ENCODE measurements around the gene ASPRV1. TPM values are rescaled to one million over a fixed set of nuclear protein-coding genes. Genes with fewer than 3 reads are reported as not detected.

The ASPRV1 gene
- polyA plus RNA-seq, 1 donor (not counting 4 experiments of a cell fraction or from before 2014, with no cell fraction given) = 1.5 TPM

DNA sequence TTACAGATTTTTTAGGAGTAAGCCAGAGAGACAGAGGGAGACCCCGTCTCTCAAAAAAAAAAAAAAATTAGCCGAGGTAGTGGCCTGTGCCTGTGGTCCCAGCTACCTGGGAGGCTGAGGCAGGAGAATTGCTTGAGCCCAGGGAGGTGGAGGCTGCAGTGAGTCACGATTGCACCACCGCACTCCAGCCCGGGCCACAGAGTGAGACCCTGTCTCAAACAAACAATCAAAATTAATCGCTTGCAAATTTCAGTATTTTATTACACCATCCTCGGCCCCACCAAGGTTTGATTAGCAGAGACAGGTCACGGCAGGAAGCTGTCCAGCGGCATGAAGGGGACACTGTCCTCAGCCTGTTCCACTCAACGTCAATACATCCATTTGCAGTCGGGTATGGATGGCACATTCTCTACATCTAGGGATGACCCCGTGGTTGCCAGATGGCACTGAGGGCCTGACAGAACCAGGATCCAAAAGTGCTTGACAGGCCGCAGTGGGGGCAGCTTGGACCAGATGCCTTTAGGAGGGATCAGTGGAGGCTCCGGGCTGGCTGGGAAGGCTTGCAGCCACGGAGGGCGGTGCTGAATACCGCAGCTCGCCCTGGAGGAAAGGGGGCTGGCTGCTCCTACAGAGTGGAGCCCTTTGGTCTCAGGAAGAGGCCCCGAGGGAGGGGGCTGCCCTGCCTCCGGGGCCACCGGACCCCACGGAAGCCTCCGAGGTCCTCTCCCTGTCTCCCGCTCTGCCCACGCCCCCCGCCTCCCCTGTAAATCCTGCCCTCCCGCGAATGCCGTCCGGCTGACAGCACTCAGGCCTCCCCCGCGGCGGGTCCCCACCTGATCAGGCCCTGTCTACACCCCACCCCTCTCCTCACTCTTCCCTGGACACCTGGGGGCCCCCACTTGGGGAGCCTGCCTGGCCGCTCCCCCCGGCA is 13.1 kb downstream of the ASPRV1 start:
- no peak overlapping the region for H3K9ac ChIP-seq (ENCODE audit: control insufficient read depth, extremely low read depth, insufficient read depth, low read length)
- no peaks in the 10 kb centered on the region for H3K79me2 ChIP-seq (ENCODE audit: control insufficient read depth, insufficient read depth, low read length)
- H2AFZ ChIP-seq (ENCODE audit: control insufficient read depth, low read length) = no peak overlapping the region
- H3K27ac ChIP-seq (ENCODE audit: control insufficient read depth, insufficient read depth, low read length) = no peak overlapping the region
- TF ChIP-seq, protein P1, sequence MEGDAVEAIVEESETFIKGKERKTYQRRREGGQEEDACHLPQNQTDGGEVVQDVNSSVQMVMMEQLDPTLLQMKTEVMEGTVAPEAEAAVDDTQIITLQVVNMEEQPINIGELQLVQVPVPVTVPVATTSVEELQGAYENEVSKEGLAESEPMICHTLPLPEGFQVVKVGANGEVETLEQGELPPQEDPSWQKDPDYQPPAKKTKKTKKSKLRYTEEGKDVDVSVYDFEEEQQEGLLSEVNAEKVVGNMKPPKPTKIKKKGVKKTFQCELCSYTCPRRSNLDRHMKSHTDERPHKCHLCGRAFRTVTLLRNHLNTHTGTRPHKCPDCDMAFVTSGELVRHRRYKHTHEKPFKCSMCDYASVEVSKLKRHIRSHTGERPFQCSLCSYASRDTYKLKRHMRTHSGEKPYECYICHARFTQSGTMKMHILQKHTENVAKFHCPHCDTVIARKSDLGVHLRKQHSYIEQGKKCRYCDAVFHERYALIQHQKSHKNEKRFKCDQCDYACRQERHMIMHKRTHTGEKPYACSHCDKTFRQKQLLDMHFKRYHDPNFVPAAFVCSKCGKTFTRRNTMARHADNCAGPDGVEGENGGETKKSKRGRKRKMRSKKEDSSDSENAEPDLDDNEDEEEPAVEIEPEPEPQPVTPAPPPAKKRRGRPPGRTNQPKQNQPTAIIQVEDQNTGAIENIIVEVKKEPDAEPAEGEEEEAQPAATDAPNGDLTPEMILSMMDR (optimal IDR thresholded peaks at IDR 0.05 in 1 of 3, IDR thresholded peaks at IDR 0.05 in 1 of 3, conservative IDR thresholded peaks at IDR 0.05 in 1 of 3; ENCODE audit: extremely low read depth in 1 of 3, insufficient read depth in 2 of 3, low read length in 3 of 3) = no peak
- TF ChIP-seq EZH2 (IDR thresholded peaks at IDR 0.05; ENCODE audit: low read length) = no peak
- H3K4me1 ChIP-seq (ENCODE audit: control insufficient read depth, extremely low read depth, insufficient read depth, low read length) = peaks cover 33% of the 10 kb centered on the region
- H4K20me1 ChIP-seq (ENCODE audit: control insufficient read depth, extremely low read depth, insufficient read depth, low read length) = no peaks in the 10 kb centered on the region
- no peak for DNase-seq (ENCODE audit: low read depth, low spot score)
- peaks cover 4 to 6% of the 10 kb centered on the region in 2 experiments for H3K36me3 ChIP-seq (ENCODE audit: control insufficient read depth in 2 of 2, extremely low read depth in 1 of 2, insufficient read depth in 2 of 2, low read length in 2 of 2)
- no peak overlapping the region for H3K4me3 ChIP-seq (ENCODE audit: control insufficient read depth in 2 of 3, extremely low read depth in 1 of 3, insufficient read depth in 2 of 3, low read depth in 1 of 3, low read length in 3 of 3)
- H3K9me1 ChIP-seq (ENCODE audit: control insufficient read depth, extremely low read depth, insufficient read depth, low read length) = no peaks in the 10 kb centered on the region
- FAIRE-seq = no peak
- no peaks in the 10 kb centered on the region for H3K27me3 ChIP-seq (ENCODE audit: control insufficient read depth, extremely low read depth, insufficient read depth, low read length)
- dilution Hi-C loops (cut with MboI; ENCODE audit: extremely low pct_ligation_motif_present, low sequenced_read_pairs) = no loop called here
- H3K9me3 ChIP-seq (ENCODE audit: control insufficient read depth, low read depth, low read length) = no peaks in the 10 kb centered on the region
- no peak overlapping the region for H3K4me2 ChIP-seq (ENCODE audit: control insufficient read depth, extremely low read depth, insufficient read depth, low read depth, low read length)

DNA sequence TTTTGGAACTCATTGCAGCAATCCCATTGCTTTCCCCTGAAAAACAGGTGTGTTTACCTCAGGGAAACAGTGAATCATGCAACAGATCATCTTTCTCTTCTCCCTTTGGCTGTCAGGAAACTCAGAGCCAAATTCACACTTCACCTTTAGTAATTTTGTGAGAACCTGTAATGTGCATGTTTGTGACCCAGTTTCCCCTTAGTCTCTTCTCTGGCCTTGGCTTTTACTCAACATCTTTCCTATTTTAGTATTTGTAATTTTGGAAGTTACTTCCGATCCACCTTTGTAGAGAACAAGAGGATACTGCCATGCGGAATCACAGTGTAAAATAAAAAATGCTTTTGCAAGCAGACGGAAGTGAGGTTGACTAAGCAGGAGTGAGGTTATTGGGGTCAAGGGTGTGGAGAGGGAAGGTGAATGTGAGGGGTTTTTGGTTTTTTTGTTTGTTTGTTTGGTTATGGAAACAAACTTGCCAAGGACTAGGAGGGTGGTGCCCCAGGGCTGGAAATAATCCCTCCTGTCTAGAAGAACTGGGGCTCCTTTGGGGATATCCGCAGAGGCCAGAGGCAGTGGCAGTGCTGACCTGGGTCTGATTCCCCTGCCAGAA is 14.0 kb downstream of the ASPRV1 start:
- peak overlapping the region; percentile 93 for H3K27ac ChIP-seq (ENCODE audit: control insufficient read depth, insufficient read depth, low read length)

More for the DNA sequence above, 14.0 kb downstream of the ASPRV1 start:
- H3K9me3 ChIP-seq (ENCODE audit: control insufficient read depth, low read depth, low read length) = no peaks in the 10 kb centered on the region
- peak overlapping the region; percentile 73 for H3K9ac ChIP-seq (ENCODE audit: control insufficient read depth, extremely low read depth, insufficient read depth, low read length)
- H3K4me2 ChIP-seq (ENCODE audit: control insufficient read depth, extremely low read depth, insufficient read depth, low read depth, low read length) = no peak overlapping the region
- no peaks in the 10 kb centered on the region for H3K27me3 ChIP-seq (ENCODE audit: control insufficient read depth, extremely low read depth, insufficient read depth, low read length)
- no peak overlapping the region for H3K4me3 ChIP-seq (ENCODE audit: control insufficient read depth in 2 of 3, extremely low read depth in 1 of 3, insufficient read depth in 2 of 3, low read depth in 1 of 3, low read length in 3 of 3)
- dilution Hi-C loops (cut with MboI; ENCODE audit: extremely low pct_ligation_motif_present, low sequenced_read_pairs) = no loop called here
- no peaks in the 10 kb centered on the region for H3K79me2 ChIP-seq (ENCODE audit: control insufficient read depth, insufficient read depth, low read length)
- H3K9me1 ChIP-seq (ENCODE audit: control insufficient read depth, extremely low read depth, insufficient read depth, low read length) = no peaks in the 10 kb centered on the region
- peaks cover 33% of the 10 kb centered on the region for H3K4me1 ChIP-seq (ENCODE audit: control insufficient read depth, extremely low read depth, insufficient read depth, low read length)
- FAIRE-seq (no peak), DNase-seq (ENCODE audit: low read depth, low spot score) (no peak)
- TF ChIP-seq EZH2 (IDR thresholded peaks at IDR 0.05; ENCODE audit: low read length) = no peak
- TF ChIP-seq, protein P1 (optimal IDR thresholded peaks at IDR 0.05 in 1 of 3, IDR thresholded peaks at IDR 0.05 in 1 of 3, conservative IDR thresholded peaks at IDR 0.05 in 1 of 3; ENCODE audit: extremely low read depth in 1 of 3, insufficient read depth in 2 of 3, low read length in 3 of 3) = no peak
- no peak overlapping the region for H2AFZ ChIP-seq (ENCODE audit: control insufficient read depth, low read length)
- H3K36me3 ChIP-seq (ENCODE audit: control insufficient read depth in 2 of 2, extremely low read depth in 1 of 2, insufficient read depth in 2 of 2, low read length in 2 of 2) = peaks cover 5 to 10% of the 10 kb centered on the region in 2 experiments
- no peaks in the 10 kb centered on the region for H4K20me1 ChIP-seq (ENCODE audit: control insufficient read depth, extremely low read depth, insufficient read depth, low read length)
